Panc1 (cell line): ENCODE measurements around the gene AP5B1.
"Not testable (repeated sequence)": the region's sequence is repeated elsewhere in the genome, so short reads cannot be mapped to it uniquely, and the experiment has no call there.

ENCODE experiments used
- CTCF ChIP-seq: fragments of 450-650 bp; IDR thresholded peaks from 2 replicates; pipeline ENCODE4 v1.5.1; 2017; ENCODE audit warnings: mild to moderate bottlenecking
- POLR2AphosphoS5 ChIP-seq: IDR thresholded peaks from 2 replicates; pipeline ENCODE4 v1.6.1; 2012; ENCODE audit warnings: mild to moderate bottlenecking, low read depth, low read length, moderate library complexity
- SIN3A ChIP-seq: IDR thresholded peaks from 2 replicates; pipeline ENCODE4 v1.6.1; 2012; ENCODE audit warnings: low read depth, mild to moderate bottlenecking, low read length, moderate library complexity, borderline replicate concordance; ENCODE audit not compliant: insufficient read depth
- TCF7L2 ChIP-seq: IDR thresholded peaks from 2 replicates; pipeline ENCODE4 v1.6.1; 2011; ENCODE audit warnings: mild to moderate bottlenecking, low read depth, low read length, inconsistent platforms
- TF ChIP-seq, protein P1 (sequence below), 2 experiments: IDR thresholded peaks; 2 replicates each; pipeline ENCODE4 v1.6.1; 2011 to 2012; ENCODE audit warnings: low read depth in 2 of 2, control low read depth in 1 of 2, low read length in 1 of 2, mild to moderate bottlenecking in 1 of 2, moderate library complexity in 1 of 2; ENCODE audit not compliant: insufficient read depth in 1 of 2

DNA sequence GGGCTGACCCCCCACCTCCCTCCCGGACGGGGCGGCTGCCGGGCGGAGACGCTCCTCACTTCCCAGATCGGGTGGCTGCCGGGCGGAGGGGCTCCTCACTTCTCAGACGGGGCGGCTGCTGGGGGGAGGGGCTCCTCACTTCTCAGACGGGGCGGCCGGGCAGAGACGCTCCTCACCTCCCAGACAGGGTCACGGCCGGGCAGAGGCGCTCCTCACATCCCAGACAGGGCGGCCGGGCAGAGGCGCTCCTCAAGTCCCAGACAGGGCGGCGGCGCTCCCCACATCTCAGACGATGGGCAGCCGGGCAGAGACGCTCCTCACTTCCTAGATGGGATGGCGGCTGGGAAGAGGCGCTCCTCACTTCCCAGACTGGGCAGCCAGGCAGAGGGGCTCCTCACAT is 18.0 kb downstream of the AP5B1 start:
- TF ChIP-seq POLR2AphosphoS5, CTCF, SIN3A, TCF7L2: not testable (repeated sequence)
- TF ChIP-seq, protein P1, sequence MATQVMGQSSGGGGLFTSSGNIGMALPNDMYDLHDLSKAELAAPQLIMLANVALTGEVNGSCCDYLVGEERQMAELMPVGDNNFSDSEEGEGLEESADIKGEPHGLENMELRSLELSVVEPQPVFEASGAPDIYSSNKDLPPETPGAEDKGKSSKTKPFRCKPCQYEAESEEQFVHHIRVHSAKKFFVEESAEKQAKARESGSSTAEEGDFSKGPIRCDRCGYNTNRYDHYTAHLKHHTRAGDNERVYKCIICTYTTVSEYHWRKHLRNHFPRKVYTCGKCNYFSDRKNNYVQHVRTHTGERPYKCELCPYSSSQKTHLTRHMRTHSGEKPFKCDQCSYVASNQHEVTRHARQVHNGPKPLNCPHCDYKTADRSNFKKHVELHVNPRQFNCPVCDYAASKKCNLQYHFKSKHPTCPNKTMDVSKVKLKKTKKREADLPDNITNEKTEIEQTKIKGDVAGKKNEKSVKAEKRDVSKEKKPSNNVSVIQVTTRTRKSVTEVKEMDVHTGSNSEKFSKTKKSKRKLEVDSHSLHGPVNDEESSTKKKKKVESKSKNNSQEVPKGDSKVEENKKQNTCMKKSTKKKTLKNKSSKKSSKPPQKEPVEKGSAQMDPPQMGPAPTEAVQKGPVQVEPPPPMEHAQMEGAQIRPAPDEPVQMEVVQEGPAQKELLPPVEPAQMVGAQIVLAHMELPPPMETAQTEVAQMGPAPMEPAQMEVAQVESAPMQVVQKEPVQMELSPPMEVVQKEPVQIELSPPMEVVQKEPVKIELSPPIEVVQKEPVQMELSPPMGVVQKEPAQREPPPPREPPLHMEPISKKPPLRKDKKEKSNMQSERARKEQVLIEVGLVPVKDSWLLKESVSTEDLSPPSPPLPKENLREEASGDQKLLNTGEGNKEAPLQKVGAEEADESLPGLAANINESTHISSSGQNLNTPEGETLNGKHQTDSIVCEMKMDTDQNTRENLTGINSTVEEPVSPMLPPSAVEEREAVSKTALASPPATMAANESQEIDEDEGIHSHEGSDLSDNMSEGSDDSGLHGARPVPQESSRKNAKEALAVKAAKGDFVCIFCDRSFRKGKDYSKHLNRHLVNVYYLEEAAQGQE (IDR thresholded peaks at IDR 0.05; ENCODE audit: insufficient read depth in 1 of 2, low read depth in 2 of 2, low read length in 1 of 2), result not testable (repeated sequence)
